IgD-negative memory B cell (primary cell): Measurements from ENCODE around the gene KIF6. TPM values are rescaled to one million over a fixed set of nuclear protein-coding genes. Genes with fewer than 3 reads are reported as not detected.
A peak's percentile ranks its signal among the peaks of the same experiment; 100 is the strongest.

ENCODE experiments used
- H3K27ac Mint-ChIP-seq, 3 donors: one replicate each; pipeline ENCODE4 v1.8.0; 2020 to 2022; ENCODE audit warnings: mild to moderate bottlenecking in 3 of 3, mixed read lengths in 3 of 3, moderate library complexity in 1 of 3
- H3K27me3 Mint-ChIP-seq: one replicate; pipeline ENCODE4 v1.8.0; 2021; ENCODE audit warnings: mixed read lengths
- H3K36me3 Mint-ChIP-seq: one replicate; pipeline ENCODE4 v1.8.0; 2020; ENCODE audit warnings: mild to moderate bottlenecking, mixed read lengths
- H3K4me1 Mint-ChIP-seq, 3 donors: one replicate each; pipeline ENCODE4 v1.8.0; 2020 to 2022; ENCODE audit warnings: mixed read lengths in 3 of 3, mild to moderate bottlenecking in 1 of 3
- H3K4me3 Mint-ChIP-seq, 4 donors: one replicate each; pipeline ENCODE4 v1.8.0; 2020 to 2022; ENCODE audit warnings: mild to moderate bottlenecking in 4 of 4, mixed read lengths in 4 of 4, moderate library complexity in 3 of 4
- H3K9me3 Mint-ChIP-seq, 3 donors: one replicate each; pipeline ENCODE4 v1.8.0; 2020 to 2021; ENCODE audit warnings: mixed read lengths in 3 of 3, mild to moderate bottlenecking in 1 of 3
- polyA plus RNA-seq: library from polyadenylated mRNA; unstranded; fragments of 300-500 nt; fragmentation: Illumina TruSeq; gene quantifications from one replicate; pipeline ENCODE4 v1.2.3, GENCODE V29; 2021

Gene KIF6
- polyA plus RNA-seq, 1 donor from 2014 or later: not detected

- H3K27me3 Mint-ChIP-seq: peaks cover 4% of the 10 kb centered on the region
Observed at GRCh38 chr6:39401376-39401775, 323.8 kb downstream of the KIF6 start.

GRCh38 chr6:39400026-39400425 is 325.2 kb downstream of the KIF6 start:
- no peaks in the 10 kb centered on the region for H3K9me3 Mint-ChIP-seq
- H3K27me3 Mint-ChIP-seq: peaks cover 6% of the 10 kb centered on the region
- no peaks in the 10 kb centered on the region for H3K4me1 Mint-ChIP-seq
- no peak overlapping the region for H3K27ac Mint-ChIP-seq
- H3K4me3 Mint-ChIP-seq: no peak overlapping the region
- peaks cover 2% of the 10 kb centered on the region for H3K36me3 Mint-ChIP-seq

More at GRCh38 chr6:39401376-39401775, 323.8 kb downstream of the KIF6 start:
- H3K27ac Mint-ChIP-seq: no peak overlapping the region
- H3K9me3 Mint-ChIP-seq: no peaks in the 10 kb centered on the region
- peaks cover 2% of the 10 kb centered on the region for H3K36me3 Mint-ChIP-seq
- H3K4me3 Mint-ChIP-seq: no peak overlapping the region
- H3K4me1 Mint-ChIP-seq: no peaks in the 10 kb centered on the region

- no peaks in the 10 kb centered on the region for H3K9me3 Mint-ChIP-seq
- H3K4me1 Mint-ChIP-seq: no peaks in the 10 kb centered on the region
- H3K36me3 Mint-ChIP-seq: no peaks in the 10 kb centered on the region
- H3K27ac Mint-ChIP-seq: no peak overlapping the region
- H3K4me3 Mint-ChIP-seq: no peak overlapping the region
- H3K27me3 Mint-ChIP-seq: peaks cover 8% of the 10 kb centered on the region
Observed at GRCh38 chr6:39396854-39397253, 328.4 kb downstream of the KIF6 start.

- no peaks in the 10 kb centered on the region for H3K9me3 Mint-ChIP-seq
- H3K27ac Mint-ChIP-seq: no peak overlapping the region
- no peaks in the 10 kb centered on the region for H3K36me3 Mint-ChIP-seq
- no peak overlapping the region for H3K4me3 Mint-ChIP-seq
- peaks cover 13% of the 10 kb centered on the region for H3K27me3 Mint-ChIP-seq
- peaks cover 0 to 5% (median 5%) of the 10 kb centered on the region in 3 donors for H3K4me1 Mint-ChIP-seq
Observed at GRCh38 chr6:39393075-39393474, 332.1 kb downstream of the KIF6 start.

DNA sequence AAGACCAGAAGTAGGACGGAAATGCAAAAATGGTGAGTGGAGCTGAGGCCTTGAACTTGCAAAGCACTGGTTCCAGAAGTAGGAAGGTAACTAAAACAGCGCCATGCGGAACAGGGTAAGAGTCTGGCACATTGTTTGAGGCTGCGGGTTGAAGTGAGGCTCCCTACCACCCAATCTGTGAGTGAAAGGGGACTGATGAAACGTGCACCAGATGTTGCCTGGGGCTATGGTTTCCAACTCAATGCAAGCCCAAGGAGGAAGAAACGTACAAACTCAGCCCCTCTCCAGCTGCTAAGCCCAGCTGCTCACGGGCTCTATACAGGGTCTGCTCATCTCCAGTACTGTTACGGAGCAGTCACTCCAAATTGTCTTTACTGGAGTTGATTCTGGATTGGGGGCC is 334.0 kb downstream of the KIF6 start:
- H3K9me3 Mint-ChIP-seq: no peaks in the 10 kb centered on the region
- no peak overlapping the region for H3K27ac Mint-ChIP-seq
- H3K4me3 Mint-ChIP-seq: no peak overlapping the region
- H3K4me1 Mint-ChIP-seq: peaks cover 0 to 5% (median 5%) of the 10 kb centered on the region in 3 donors
- H3K27me3 Mint-ChIP-seq: peaks cover 13% of the 10 kb centered on the region
- no peaks in the 10 kb centered on the region for H3K36me3 Mint-ChIP-seq

GRCh38 chr6:39389484-39389767 is 335.8 kb downstream of the KIF6 start:
- Mint-ChIP-seq H3K36me3 (no peaks in the 10 kb centered on the region), H3K27ac (no peak overlapping the region), H3K4me3 (no peak overlapping the region), H3K4me1 (peaks cover 0 to 5% (median 5%) of the 10 kb centered on the region in 3 donors), H3K27me3 (peaks cover 13% of the 10 kb centered on the region), H3K9me3 (no peaks in the 10 kb centered on the region)

DNA sequence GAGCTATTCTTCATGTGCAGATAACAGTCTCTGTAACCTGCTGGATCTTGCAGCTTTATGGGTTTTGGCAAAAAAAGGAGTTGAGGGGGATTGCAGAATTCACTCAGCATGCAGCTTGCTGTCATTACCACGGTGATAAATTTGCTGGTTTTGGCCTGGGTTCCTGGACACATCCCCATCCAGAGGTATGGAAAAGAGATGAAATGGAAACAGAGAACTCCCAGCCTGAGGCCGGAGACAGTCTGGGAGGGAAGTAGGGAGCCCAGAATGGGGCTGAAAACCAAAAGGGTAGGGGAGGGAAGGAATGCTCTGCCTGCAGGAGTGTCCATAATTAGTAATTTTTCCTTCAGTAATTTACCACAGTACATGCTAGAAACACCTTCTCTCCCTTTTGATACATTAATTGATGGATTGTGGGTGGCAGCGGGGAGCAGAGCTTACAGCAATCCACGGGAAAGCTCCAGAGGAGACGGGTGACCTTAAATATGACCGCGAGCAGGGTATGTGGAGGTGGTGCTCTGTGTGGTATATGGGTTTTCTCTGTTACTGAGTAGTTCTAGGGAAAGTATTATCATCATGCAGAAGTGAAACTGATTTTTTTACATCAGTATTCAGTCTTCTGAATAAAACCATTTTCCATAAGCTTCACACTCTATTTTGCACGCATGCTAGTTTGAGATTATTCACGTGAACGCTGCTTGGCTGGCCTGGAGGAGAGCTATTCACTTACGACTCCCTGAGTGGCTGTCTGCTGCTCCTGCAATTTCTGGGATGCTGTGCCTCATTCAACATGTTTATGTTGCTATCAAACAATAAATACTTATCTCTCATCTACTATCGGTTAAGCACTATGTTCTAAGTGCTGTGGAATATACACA is 336.4 kb downstream of the KIF6 start:
- H3K36me3 Mint-ChIP-seq: no peaks in the 10 kb centered on the region
- peaks cover 13% of the 10 kb centered on the region for H3K27me3 Mint-ChIP-seq
- H3K9me3 Mint-ChIP-seq: no peaks in the 10 kb centered on the region
- no peak overlapping the region for H3K27ac Mint-ChIP-seq
- H3K4me1 Mint-ChIP-seq: peaks cover 0 to 5% (median 5%) of the 10 kb centered on the region in 3 donors
- H3K4me3 Mint-ChIP-seq: no peak overlapping the region

DNA sequence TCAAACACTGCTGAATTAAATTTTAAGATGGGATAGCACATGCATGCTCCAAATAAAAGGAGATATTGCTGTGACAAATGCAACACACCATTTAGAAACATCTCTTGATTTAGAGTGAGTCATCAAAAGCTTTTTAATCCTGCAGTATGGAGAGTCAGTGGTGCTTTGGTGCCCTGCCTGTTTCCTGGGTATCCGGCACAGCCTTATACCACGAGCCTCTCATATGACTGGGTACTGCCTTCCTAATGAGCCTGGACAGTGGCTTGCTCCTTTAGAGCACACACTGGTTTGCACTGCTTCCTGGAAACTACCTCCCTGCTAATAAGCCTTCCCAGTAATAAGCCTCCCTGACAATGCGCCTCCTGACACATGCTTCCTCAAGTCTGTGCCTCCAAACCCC is 337.4 kb downstream of the KIF6 start:
- Mint-ChIP-seq H3K9me3 (no peaks in the 10 kb centered on the region), H3K27ac (peak overlapping the region in 1 of 3 donors; percentile 37), H3K36me3 (no peaks in the 10 kb centered on the region), H3K4me1 (peaks cover 0 to 5% (median 5%) of the 10 kb centered on the region in 3 donors), H3K27me3 (peaks cover 11% of the 10 kb centered on the region), H3K4me3 (no peak overlapping the region)

GRCh38 chr6:39386487-39386886 is 338.7 kb downstream of the KIF6 start:
- peaks cover 11% of the 10 kb centered on the region for H3K27me3 Mint-ChIP-seq
- H3K9me3 Mint-ChIP-seq: no peaks in the 10 kb centered on the region
- H3K36me3 Mint-ChIP-seq: no peaks in the 10 kb centered on the region
- no peak overlapping the region for H3K4me3 Mint-ChIP-seq
- H3K4me1 Mint-ChIP-seq: peaks cover 0 to 5% (median 5%) of the 10 kb centered on the region in 3 donors
- no peak overlapping the region for H3K27ac Mint-ChIP-seq

DNA sequence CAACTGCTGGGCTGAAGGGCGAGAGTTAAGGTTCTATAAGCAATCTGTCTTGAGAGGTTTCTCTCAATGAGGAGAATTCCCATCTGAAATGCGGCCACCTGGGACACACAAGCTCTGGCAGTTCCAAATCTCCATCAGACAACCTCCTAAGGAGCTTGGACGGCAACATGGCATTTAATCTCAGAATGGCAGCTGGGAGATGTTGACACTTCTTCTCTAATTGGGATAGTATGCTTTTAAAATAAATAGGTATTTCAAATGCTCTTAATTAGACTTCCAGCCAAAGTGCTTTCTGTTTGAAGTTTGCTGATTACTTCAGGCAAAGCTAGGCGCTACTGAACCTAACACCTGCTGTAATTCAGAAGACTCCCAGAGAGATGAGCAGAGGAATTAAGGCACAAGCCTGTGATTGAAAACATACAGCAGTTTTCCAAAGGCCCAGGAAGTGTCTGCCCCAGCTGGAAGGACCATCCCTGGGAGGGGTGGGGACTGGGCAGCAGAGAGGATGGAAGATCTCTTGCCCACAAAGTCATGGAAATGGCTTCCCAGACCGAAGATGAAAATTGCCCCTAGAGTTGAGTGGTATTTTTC is 343.6 kb downstream of the KIF6 start:
- Mint-ChIP-seq H3K27ac (no peak overlapping the region), H3K4me1 (no peaks in the 10 kb centered on the region), H3K36me3 (no peaks in the 10 kb centered on the region), H3K4me3 (no peak overlapping the region), H3K9me3 (no peaks in the 10 kb centered on the region), H3K27me3 (peaks cover 7% of the 10 kb centered on the region)

- H3K4me3 Mint-ChIP-seq: no peak overlapping the region
Observed at GRCh38 chr6:39380837-39381549, 344.2 kb downstream of the KIF6 start.

GRCh38 chr6:39378960-39379425 is 346.2 kb downstream of the KIF6 start:
- no peak overlapping the region for H3K27ac Mint-ChIP-seq
- no peak overlapping the region for H3K4me3 Mint-ChIP-seq
- no peaks in the 10 kb centered on the region for H3K36me3 Mint-ChIP-seq
- H3K4me1 Mint-ChIP-seq: no peaks in the 10 kb centered on the region
- peaks cover 3% of the 10 kb centered on the region for H3K27me3 Mint-ChIP-seq
- no peaks in the 10 kb centered on the region for H3K9me3 Mint-ChIP-seq

More at GRCh38 chr6:39380837-39381549, 344.2 kb downstream of the KIF6 start:
- no peak overlapping the region for H3K27ac Mint-ChIP-seq
- H3K4me1 Mint-ChIP-seq: no peaks in the 10 kb centered on the region
- H3K36me3 Mint-ChIP-seq: no peaks in the 10 kb centered on the region
- no peaks in the 10 kb centered on the region for H3K9me3 Mint-ChIP-seq
- peaks cover 3% of the 10 kb centered on the region for H3K27me3 Mint-ChIP-seq

DNA sequence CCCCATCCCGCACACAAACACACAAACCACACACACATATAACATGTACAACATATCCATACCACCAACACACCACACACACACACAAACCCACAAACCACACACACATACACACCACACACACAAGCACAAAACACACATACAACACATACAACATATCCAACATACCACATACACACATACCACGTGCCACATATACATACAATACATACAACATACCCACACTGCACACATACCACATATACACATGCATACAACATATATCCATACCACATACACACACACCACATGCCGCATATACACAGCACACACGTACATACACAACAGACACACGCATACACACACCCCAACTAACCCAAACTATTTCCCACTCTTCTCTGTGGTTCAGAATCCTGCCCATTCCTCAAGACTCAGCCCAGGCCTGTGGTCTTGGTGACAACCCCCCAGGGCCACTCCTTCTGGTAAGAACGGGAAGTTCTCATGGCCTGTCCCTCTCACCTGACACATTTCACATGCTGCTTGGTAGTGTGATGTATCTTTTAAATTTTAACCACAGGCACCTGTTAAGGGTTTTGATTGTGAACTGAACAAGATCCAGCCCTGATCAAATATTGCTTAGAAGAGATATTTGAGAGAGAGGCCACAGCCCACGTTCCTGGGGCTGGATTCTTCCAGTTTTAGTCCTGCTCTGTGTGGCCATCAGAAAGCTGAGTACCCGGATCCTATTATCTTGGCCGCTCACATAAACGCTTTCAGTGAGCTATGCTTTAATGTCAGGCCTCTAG is 346.8 kb downstream of the KIF6 start:
- Mint-ChIP-seq H3K36me3 (no peaks in the 10 kb centered on the region), H3K27me3 (peaks cover 3% of the 10 kb centered on the region), H3K4me1 (no peaks in the 10 kb centered on the region), H3K4me3 (peak overlapping the region in 1 of 4 donors; percentile 12), H3K27ac (no peak overlapping the region), H3K9me3 (no peaks in the 10 kb centered on the region)

- no peaks in the 10 kb centered on the region for H3K4me1 Mint-ChIP-seq
- H3K27me3 Mint-ChIP-seq: peaks cover 5% of the 10 kb centered on the region
- H3K9me3 Mint-ChIP-seq: no peaks in the 10 kb centered on the region
- no peak overlapping the region for H3K4me3 Mint-ChIP-seq
- no peaks in the 10 kb centered on the region for H3K36me3 Mint-ChIP-seq
- H3K27ac Mint-ChIP-seq: no peak overlapping the region
Observed at GRCh38 chr6:39377539-39377950, 347.7 kb downstream of the KIF6 start.

GRCh38 chr6:39375405-39375804 is 349.8 kb downstream of the KIF6 start:
- Mint-ChIP-seq H3K27ac (no peak overlapping the region), H3K4me3 (no peak overlapping the region), H3K9me3 (no peaks in the 10 kb centered on the region)

More at GRCh38 chr6:39375405-39375804, 349.8 kb downstream of the KIF6 start:
- Mint-ChIP-seq H3K4me1 (no peaks in the 10 kb centered on the region), H3K27me3 (peaks cover 8% of the 10 kb centered on the region), H3K36me3 (no peaks in the 10 kb centered on the region)
